ENCODE data around the gene TMEM235.

TMEM235 gene

GRCh38 chr17:78230996-78231935 lies at the start of gene TMEM235:
TSS of gene TMEM235 (plus strand) at chr17:78231631. CDS start at chr17:78232024, 393 bp downstream.
- no peak for DNase-seq (ENCODE audit: low read depth in 2 of 2)

GRCh38 chr17:78182504-78182903 lies 48.9 kb upstream of the TMEM235 start:
- DNase-seq (ENCODE audit: low read depth in 2 of 2): no peak

- no peak for DNase-seq (ENCODE audit: low read depth in 2 of 2)
Observed at GRCh38 chr17:78183916-78184315, 47.5 kb upstream of the TMEM235 start.

GRCh38 chr17:78184351-78184750 lies 47.1 kb upstream of the TMEM235 start:
- no peak for DNase-seq (ENCODE audit: low read depth in 2 of 2)

- no peak for DNase-seq (ENCODE audit: low read depth in 2 of 2)
Observed at GRCh38 chr17:78184868-78185267, 46.6 kb upstream of the TMEM235 start.

GRCh38 chr17:78185981-78186691 lies 45.3 kb upstream of the TMEM235 start:
- no peak for DNase-seq (ENCODE audit: low read depth in 2 of 2)

GRCh38 chr17:78186692-78187595 lies 44.5 kb upstream of the TMEM235 start, which contains the start of the genes AFMID and TK1:
TSS of gene AFMID (plus strand) at chr17:78187362. CDS start at chr17:78187371, 9 bp downstream.
TSS of gene TK1 (minus strand) at chr17:78187052. CDS start at chr17:78186994, 58 bp downstream.
- DNase-seq (ENCODE audit: low read depth in 2 of 2): peak; percentile 96 to 97

GRCh38 chr17:78196716-78197115 lies 34.7 kb upstream of the TMEM235 start:
- no peak for DNase-seq (ENCODE audit: low read depth in 2 of 2)

- no peak for DNase-seq (ENCODE audit: low read depth in 2 of 2)
Observed at GRCh38 chr17:78197147-78197832, 34.1 kb upstream of the TMEM235 start.

GRCh38 chr17:78200451-78200850 lies 31.0 kb upstream of the TMEM235 start:
- DNase-seq (ENCODE audit: low read depth in 2 of 2): no peak

GRCh38 chr17:78202666-78203065 lies 28.8 kb upstream of the TMEM235 start:
- no peak for DNase-seq (ENCODE audit: low read depth in 2 of 2)

- no peak for DNase-seq (ENCODE audit: low read depth in 2 of 2)
Observed at GRCh38 chr17:78204387-78205123, 26.9 kb upstream of the TMEM235 start.

- no peak for DNase-seq (ENCODE audit: low read depth in 2 of 2)
Observed at GRCh38 chr17:78205124-78205775, 26.2 kb upstream of the TMEM235 start.

GRCh38 chr17:78206298-78206697 lies 25.1 kb upstream of the TMEM235 start:
- no peak for DNase-seq (ENCODE audit: low read depth in 2 of 2)

GRCh38 chr17:78208486-78208885 lies 22.9 kb upstream of the TMEM235 start:
- DNase-seq (ENCODE audit: low read depth in 2 of 2): no peak

- no peak for DNase-seq (ENCODE audit: low read depth in 2 of 2)
Observed at GRCh38 chr17:78210111-78210510, 21.3 kb upstream of the TMEM235 start.

GRCh38 chr17:78211032-78211431 lies 20.4 kb upstream of the TMEM235 start:
- no peak for DNase-seq (ENCODE audit: low read depth in 2 of 2)

- DNase-seq (ENCODE audit: low read depth in 2 of 2): peak; percentile 91 to 93
Observed at GRCh38 chr17:78214016-78214705, 17.3 kb upstream of the TMEM235 start, which contains the start of gene BIRC5. TSS of gene BIRC5 (plus strand) at chr17:78214253. CDS start at chr17:78214317, 64 bp downstream.

GRCh38 chr17:78214706-78215061 lies 16.7 kb upstream of the TMEM235 start:
- DNase-seq (ENCODE audit: low read depth in 2 of 2): no peak
